Ishikawa (cell line): ENCODE data around the gene PCDHAC1.

Experiments used
- CEBPB ChIP-seq: IDR thresholded peaks from 2 replicates; pipeline ENCODE4 v1.6.1; 2012
- CREB1 ChIP-seq: IDR thresholded peaks from 2 replicates; pipeline ENCODE4 v1.6.1; 2012; ENCODE audit warnings: low read depth
- EGR1 ChIP-seq: IDR thresholded peaks from 2 replicates; pipeline ENCODE4 v1.6.1; 2012
- EP300 ChIP-seq: IDR thresholded peaks from 2 replicates; pipeline ENCODE4 v1.6.1; 2012; ENCODE audit warnings: borderline replicate concordance
- FOXM1 ChIP-seq: IDR thresholded peaks from 2 replicates; pipeline ENCODE4 v1.6.1; 2012; ENCODE audit warnings: low read depth, borderline replicate concordance
- NFIC ChIP-seq: IDR thresholded peaks from 2 replicates; pipeline ENCODE4 v1.6.1; 2012
- RAD21 ChIP-seq: IDR thresholded peaks from 2 replicates; pipeline ENCODE4 v1.6.1; 2012; ENCODE audit warnings: low read depth
- TAF1 ChIP-seq: IDR thresholded peaks from 2 replicates; pipeline ENCODE4 v1.6.1; 2012; ENCODE audit warnings: low read depth, mild to moderate bottlenecking
- TCF12 ChIP-seq: IDR thresholded peaks from 2 replicates; pipeline ENCODE4 v1.6.1; 2012; ENCODE audit warnings: low read depth
- TEAD4 ChIP-seq: IDR thresholded peaks from 2 replicates; pipeline ENCODE4 v1.6.1; 2012
- YY1 ChIP-seq: IDR thresholded peaks from 2 replicates; pipeline ENCODE4 v1.6.1; 2012; ENCODE audit warnings: low read depth
- ZBTB7A ChIP-seq: IDR thresholded peaks from 2 replicates; pipeline ENCODE4 v1.6.1; 2012; ENCODE audit warnings: low read depth
- TF ChIP-seq, protein P1 (sequence below): IDR thresholded peaks from 2 replicates; pipeline ENCODE4 v1.6.1; 2012
- TF ChIP-seq, protein P2 (sequence below): IDR thresholded peaks from 2 replicates; pipeline ENCODE4 v1.6.1; 2012; ENCODE audit warnings: low read depth, mild to moderate bottlenecking
- TF ChIP-seq, protein P3 (sequence below): IDR thresholded peaks from 2 replicates; pipeline ENCODE4 v1.6.1; 2012

The PCDHAC1 gene

DNA sequence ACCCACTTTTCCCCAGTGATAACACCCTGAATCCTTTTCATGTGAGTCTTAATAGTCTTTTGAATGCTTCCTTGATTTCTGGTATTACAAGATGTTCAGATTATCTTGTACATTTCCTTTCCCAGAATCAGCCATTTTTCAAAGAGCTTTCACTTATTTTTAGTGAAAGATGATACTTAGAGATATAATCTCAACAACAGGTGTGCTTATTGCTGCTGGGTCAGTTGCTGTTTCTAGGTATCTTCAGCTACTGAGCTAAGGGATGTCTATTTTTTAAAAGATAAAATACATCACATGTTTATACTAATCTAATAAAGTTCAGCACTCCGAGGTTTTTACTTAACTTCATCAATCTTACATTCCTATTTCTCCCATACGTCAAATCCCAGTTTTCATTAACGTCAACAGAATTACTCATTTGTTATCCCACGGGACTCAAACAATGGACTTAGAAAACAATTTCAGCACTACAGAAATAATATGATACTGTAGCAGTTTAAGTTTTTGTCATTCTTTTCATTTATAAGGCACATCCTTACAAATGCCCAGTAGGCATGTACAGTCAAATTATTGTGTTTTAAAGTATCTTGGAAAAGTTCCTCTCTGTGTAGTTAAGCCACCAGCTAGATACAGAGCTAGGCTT lies 9.0 kb downstream of the PCDHAC1 start:
- TF ChIP-seq NFIC (no peak), TAF1 (no peak), ZBTB7A (no peak), EP300 (no peak), CREB1 (no peak), EGR1 (no peak), YY1 (no peak), TCF12 (no peak)
- TF ChIP-seq, protein P1, sequence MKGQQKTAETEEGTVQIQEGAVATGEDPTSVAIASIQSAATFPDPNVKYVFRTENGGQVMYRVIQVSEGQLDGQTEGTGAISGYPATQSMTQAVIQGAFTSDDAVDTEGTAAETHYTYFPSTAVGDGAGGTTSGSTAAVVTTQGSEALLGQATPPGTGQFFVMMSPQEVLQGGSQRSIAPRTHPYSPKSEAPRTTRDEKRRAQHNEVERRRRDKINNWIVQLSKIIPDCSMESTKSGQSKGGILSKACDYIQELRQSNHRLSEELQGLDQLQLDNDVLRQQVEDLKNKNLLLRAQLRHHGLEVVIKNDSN, result no peak
- TF ChIP-seq, protein P2, sequence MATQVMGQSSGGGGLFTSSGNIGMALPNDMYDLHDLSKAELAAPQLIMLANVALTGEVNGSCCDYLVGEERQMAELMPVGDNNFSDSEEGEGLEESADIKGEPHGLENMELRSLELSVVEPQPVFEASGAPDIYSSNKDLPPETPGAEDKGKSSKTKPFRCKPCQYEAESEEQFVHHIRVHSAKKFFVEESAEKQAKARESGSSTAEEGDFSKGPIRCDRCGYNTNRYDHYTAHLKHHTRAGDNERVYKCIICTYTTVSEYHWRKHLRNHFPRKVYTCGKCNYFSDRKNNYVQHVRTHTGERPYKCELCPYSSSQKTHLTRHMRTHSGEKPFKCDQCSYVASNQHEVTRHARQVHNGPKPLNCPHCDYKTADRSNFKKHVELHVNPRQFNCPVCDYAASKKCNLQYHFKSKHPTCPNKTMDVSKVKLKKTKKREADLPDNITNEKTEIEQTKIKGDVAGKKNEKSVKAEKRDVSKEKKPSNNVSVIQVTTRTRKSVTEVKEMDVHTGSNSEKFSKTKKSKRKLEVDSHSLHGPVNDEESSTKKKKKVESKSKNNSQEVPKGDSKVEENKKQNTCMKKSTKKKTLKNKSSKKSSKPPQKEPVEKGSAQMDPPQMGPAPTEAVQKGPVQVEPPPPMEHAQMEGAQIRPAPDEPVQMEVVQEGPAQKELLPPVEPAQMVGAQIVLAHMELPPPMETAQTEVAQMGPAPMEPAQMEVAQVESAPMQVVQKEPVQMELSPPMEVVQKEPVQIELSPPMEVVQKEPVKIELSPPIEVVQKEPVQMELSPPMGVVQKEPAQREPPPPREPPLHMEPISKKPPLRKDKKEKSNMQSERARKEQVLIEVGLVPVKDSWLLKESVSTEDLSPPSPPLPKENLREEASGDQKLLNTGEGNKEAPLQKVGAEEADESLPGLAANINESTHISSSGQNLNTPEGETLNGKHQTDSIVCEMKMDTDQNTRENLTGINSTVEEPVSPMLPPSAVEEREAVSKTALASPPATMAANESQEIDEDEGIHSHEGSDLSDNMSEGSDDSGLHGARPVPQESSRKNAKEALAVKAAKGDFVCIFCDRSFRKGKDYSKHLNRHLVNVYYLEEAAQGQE, result no peak

DNA sequence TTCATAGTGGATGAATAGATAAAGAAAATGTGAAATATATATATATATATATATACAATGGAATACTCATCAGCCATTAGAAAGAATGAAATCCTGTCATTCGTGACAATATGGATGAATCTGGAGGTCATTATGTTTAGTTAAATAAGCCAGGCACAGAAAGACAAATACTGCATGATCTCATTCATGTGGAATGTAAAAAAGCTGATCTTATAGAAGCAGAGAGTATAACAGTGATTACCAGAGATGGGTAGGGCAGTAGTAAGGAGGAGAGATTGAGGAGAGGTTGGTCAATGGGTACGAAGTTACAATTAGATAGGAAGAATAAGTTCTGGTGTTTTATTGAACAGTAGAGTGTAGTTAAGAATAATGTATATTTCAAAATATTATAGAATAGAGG lies 20.5 kb downstream of the PCDHAC1 start:
- no peak for TF ChIP-seq ZBTB7A
- TF ChIP-seq, protein P3, sequence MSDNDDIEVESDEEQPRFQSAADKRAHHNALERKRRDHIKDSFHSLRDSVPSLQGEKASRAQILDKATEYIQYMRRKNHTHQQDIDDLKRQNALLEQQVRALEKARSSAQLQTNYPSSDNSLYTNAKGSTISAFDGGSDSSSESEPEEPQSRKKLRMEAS, result no peak
- no peak for TF ChIP-seq RAD21
- no peak for TF ChIP-seq CREB1
- TF ChIP-seq, protein P1, result no peak
- TF ChIP-seq TCF12, result no peak
- TF ChIP-seq EP300, result no peak
- no peak for TF ChIP-seq TEAD4

DNA sequence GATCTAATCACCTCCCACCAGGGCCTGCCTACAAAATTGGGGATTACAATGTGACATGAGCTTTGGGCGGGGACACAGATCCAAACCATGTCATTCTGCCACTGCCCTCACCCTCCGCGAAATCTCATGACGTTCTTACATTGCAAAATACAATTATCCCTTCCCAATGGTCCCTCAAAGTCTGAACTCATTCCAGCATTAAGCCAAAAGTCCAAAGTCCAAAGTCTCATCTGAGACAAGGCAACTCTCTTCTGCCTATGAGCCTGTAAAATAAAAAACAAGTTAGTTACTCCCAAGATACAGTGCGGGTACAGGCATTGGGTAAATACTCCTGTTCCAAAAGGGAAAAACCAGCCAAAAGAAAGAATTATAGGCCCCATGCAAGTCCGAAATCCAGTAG lies 25.5 kb downstream of the PCDHAC1 start:
- TF ChIP-seq TEAD4, result no peak
- no peak for TF ChIP-seq ZBTB7A
- no peak for TF ChIP-seq CEBPB
- TF ChIP-seq RAD21, result no peak
- no peak for TF ChIP-seq EP300
- TF ChIP-seq CREB1, result no peak
- no peak for TF ChIP-seq TAF1
- TF ChIP-seq EGR1, result no peak
- no peak for TF ChIP-seq NFIC
- no peak for TF ChIP-seq TCF12
- no peak for TF ChIP-seq YY1
- TF ChIP-seq, protein P1, result no peak
- no peak for TF ChIP-seq FOXM1
- TF ChIP-seq, protein P3, result no peak

DNA sequence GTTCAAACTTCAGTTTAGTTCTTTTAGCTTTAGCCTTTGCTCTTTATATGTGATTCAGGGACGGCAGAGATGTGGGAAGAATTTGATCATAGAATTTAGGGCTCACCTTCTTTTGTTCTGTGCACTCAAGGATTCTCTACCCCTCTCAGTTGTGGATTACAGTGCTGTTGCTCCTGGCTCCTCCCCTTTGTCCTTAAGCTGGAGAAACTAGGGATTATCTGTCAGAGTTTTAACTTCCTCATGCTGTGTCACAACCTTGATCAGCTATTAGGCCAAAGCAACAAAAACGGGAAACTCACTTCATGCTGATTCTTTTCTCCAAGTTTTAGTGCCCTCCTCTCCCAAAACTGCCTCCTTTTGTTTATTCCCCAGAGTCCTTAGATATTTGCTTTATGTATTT lies 27.1 kb downstream of the PCDHAC1 start:
- TF ChIP-seq TAF1 (no peak), CREB1 (no peak), EGR1 (no peak), RAD21 (no peak), CEBPB (no peak), NFIC (no peak), FOXM1 (no peak), ZBTB7A (no peak), TCF12 (no peak), YY1 (no peak), EP300 (no peak), TEAD4 (no peak)
- TF ChIP-seq, protein P1, result no peak
- TF ChIP-seq, protein P2, result no peak
- TF ChIP-seq, protein P3, result no peak

DNA sequence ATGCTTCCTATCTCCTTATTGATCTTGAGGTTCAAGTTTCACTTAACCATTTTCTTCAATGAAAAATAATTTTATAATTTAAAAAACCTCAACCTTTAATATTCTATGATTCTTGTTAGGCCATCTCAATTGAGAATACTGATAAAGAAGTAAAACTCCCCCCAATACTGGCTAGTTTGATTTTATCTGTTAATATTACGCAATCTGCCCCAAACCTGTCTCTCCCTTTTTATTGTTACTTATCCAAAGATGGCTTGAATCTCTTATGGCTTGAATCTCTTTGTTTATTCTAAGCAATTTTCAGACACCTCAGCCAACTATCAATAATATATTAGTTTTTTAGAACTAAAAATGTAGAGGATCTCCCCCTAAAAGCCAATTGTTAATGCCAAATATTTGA lies 36.1 kb downstream of the PCDHAC1 start:
- no peak for TF ChIP-seq CEBPB
- no peak for TF ChIP-seq FOXM1
